ENCODE measurements around the gene STX18. TPM values are rescaled to one million over a fixed set of nuclear protein-coding genes. Genes with fewer than 3 reads are reported as not detected.

Gene STX18
- total and polyA plus RNA-seq, 2 of the 13 experiments (the other 11 are each of a cell fraction or from before 2014, with no cell fraction given), result 23.9 to 37.1 TPM

GRCh38 chr4:4477391-4477790, 64.5 kb downstream of the STX18 start:
- FAIRE-seq, result no peak
- H3K36me3 ChIP-seq (replicated peaks in 1 of 2; ENCODE audit: control insufficient read depth in 1 of 2, insufficient read depth in 2 of 2, low read length in 2 of 2), result no peaks in the 10 kb centered on the region
- no peak for ATAC-seq
- no peak overlapping the region for H3K9ac ChIP-seq (ENCODE audit: insufficient read depth, low read depth, low read length)
- intact Hi-C loops (cut with micrococcal nuclease; ENCODE audit: unreplicated experiment), result no loop called here
- H4K20me1 ChIP-seq (ENCODE audit: insufficient read depth, low read length), result no peaks in the 10 kb centered on the region
- no peak overlapping the region for H3K4me3 ChIP-seq (replicated peaks in 1 of 3; ENCODE audit: insufficient read depth in 1 of 3, low read depth in 2 of 3, low read length in 3 of 3)
- in situ Hi-C loops (cut with HindIII; ENCODE audit: extremely low pct_ligation_motif_present, low pct_unique_long_range_greater_than_20kb), result no loop called here
- ChIA-PET POLR2A (interaction anchor here (0.6 kb wide), 1 partner anchor 66 kb away, joined by 4 read pairs; no protein-coding TSS in a partner anchor), CTCF (ENCODE audit: low intra/inter-chr PET ratio, low total read pairs) (no interaction called here)
- DNase-seq (ENCODE audit: low spot score), result no peak
- H3K27me3 ChIP-seq (ENCODE audit: control insufficient read depth in 1 of 2, insufficient read depth in 2 of 2, low read length in 2 of 2), result no peaks in the 10 kb centered on the region
- H3K9me3 ChIP-seq (ENCODE audit: low read length), result no peaks in the 10 kb centered on the region
- H3K27ac ChIP-seq (ENCODE audit: extremely low read length, insufficient read depth, low read length), result no peak overlapping the region
- TF ChIP-seq ZNF431 (CRISPR knock-in tag; IDR thresholded peaks at IDR 0.05; ENCODE audit: borderline replicate concordance, low read depth), result no peak
- TF ChIP-seq ETV6 (CRISPR knock-in tag; conservative IDR thresholded peaks at IDR 0.05), result no peak
- TF ChIP-seq ZNF333 (CRISPR knock-in tag; IDR thresholded peaks at IDR 0.05; ENCODE audit: borderline replicate concordance), result no peak
- TF ChIP-seq SSRP1 (CRISPR knock-in tag; IDR thresholded peaks at IDR 0.05), result no peak
- TF ChIP-seq ZNF598 (CRISPR knock-in tag; IDR thresholded peaks at IDR 0.05; ENCODE audit: borderline replicate concordance), result no peak
- TF ChIP-seq ZNF674 (CRISPR knock-in tag; IDR thresholded peaks at IDR 0.05; ENCODE audit: low read depth), result no peak
- TF ChIP-seq PHF8 (CRISPR knock-in tag; IDR thresholded peaks at IDR 0.05), result no peak
- no peak for TF ChIP-seq TEF (CRISPR knock-in tag; IDR thresholded peaks at IDR 0.05)
- TF ChIP-seq SMARCE1 (IDR thresholded peaks at IDR 0.05; ENCODE audit: borderline replicate concordance), result no peak
- no peak for TF ChIP-seq GPN1 (CRISPR knock-in tag; IDR thresholded peaks at IDR 0.05; ENCODE audit: borderline replicate concordance)
- TF ChIP-seq NKX3-1 (CRISPR knock-in tag; IDR thresholded peaks at IDR 0.05), result no peak
- no peak for TF ChIP-seq RCOR2 (CRISPR knock-in tag; IDR thresholded peaks at IDR 0.05)
- no peak for TF ChIP-seq FOXO4 (CRISPR knock-in tag; conservative IDR thresholded peaks at IDR 0.05)
- no peak for TF ChIP-seq RNF2 (conservative IDR thresholded peaks at IDR 0.05; ENCODE audit: low read depth)
- TF ChIP-seq RFXANK (CRISPR knock-in tag; IDR thresholded peaks at IDR 0.05), result no peak
- WGBS (ENCODE audit: low lambda C conversion rate), result 81% methylated on average over 3 of the region's 3 CpGs
- no peak overlapping the region for H2AFZ ChIP-seq (ENCODE audit: low read length)
- H3K4me1 ChIP-seq (ENCODE audit: insufficient read depth, low read length), result peaks cover 45% of the 10 kb centered on the region
- no TSS peak for BruUV-seq (replicated peaks)
- H3K4me2 ChIP-seq (ENCODE audit: low read depth, low read length), result no peak overlapping the region
- H3K79me2 ChIP-seq (ENCODE audit: insufficient read depth, low read length), result peaks cover 12% of the 10 kb centered on the region

Measured in HepG2 (cell line).